Gastroesophageal sphincter (tissue), 4 donors: ENCODE results near the gene CDCA7. TPM values are rescaled to one million over a fixed set of nuclear protein-coding genes. Genes with fewer than 3 reads are reported as not detected.

ENCODE experiments used
- ATAC-seq: fragments of 150-250 bp; one replicate; pipeline ENCODE4 v1.9.1; 2016; ENCODE audit warnings: mild to moderate bottlenecking, moderate library complexity
- H3K27ac ChIP-seq, 4 donors: fragments of 200-600 bp; sonication (generic) in 3 of 4; 1 replicate in 3 of 4; 2 replicates in 1 of 4; pipeline ENCODE4 v1.5.1; 2016 to 2019
- H3K27me3 ChIP-seq: fragments of 200-600 bp; sonication (generic); one replicate; pipeline ENCODE4 v1.5.1; 2019
- H3K36me3 ChIP-seq, 2 donors: fragments of 200-600 bp; sonication (generic); one replicate each; pipeline ENCODE4 v1.5.1; 2019; ENCODE audit warnings: control low read depth in 1 of 2
- H3K4me1 ChIP-seq, 3 donors: fragments of 200-600 bp; sonication (generic); 1 replicate in 2 of 3; 2 replicates in 1 of 3; pipeline ENCODE4 v1.5.1; 2016 to 2019; ENCODE audit warnings: control low read depth in 2 of 3
- H3K4me3 ChIP-seq, 2 donors: fragments of 200-600 bp; sonication (generic); one replicate each; pipeline ENCODE4 v1.5.1; 2019; ENCODE audit warnings: mild to moderate bottlenecking in 1 of 2, moderate library complexity in 1 of 2
- H3K9me3 ChIP-seq, 3 donors: fragments of 200-600 bp; sonication (generic); one replicate each; pipeline ENCODE4 v1.5.1; 2017 to 2019; ENCODE audit warnings: control low read depth in 2 of 3
- CTCF ChIP-seq, 4 experiments: fragments of 200-600 bp in 2 of 4; fragments of 450-650 bp in 2 of 4; sonication (generic) in 1 of 4; IDR thresholded peaks; one replicate each; pipeline ENCODE4 v1.5.1; 2017 to 2019; ENCODE audit warnings: antibody characterized with exemption in 4 of 4, mild to moderate bottlenecking in 2 of 4, moderate library complexity in 2 of 4
- EP300 ChIP-seq: sonication (generic); formaldehyde crosslinking; IDR thresholded peaks from one replicate; pipeline ENCODE4 v1.6.1; 2017; ENCODE audit warnings: antibody characterized with exemption, mild to moderate bottlenecking
- POLR2A ChIP-seq, 2 donors: fragments of 450-650 bp; IDR thresholded peaks; one replicate each; pipeline ENCODE4 v1.6.1; 2017; ENCODE audit warnings: antibody characterized with exemption in 2 of 2, mild to moderate bottlenecking in 2 of 2, moderate library complexity in 1 of 2
- POLR2AphosphoS5 ChIP-seq: sonication (generic); formaldehyde crosslinking; IDR thresholded peaks from one replicate; pipeline ENCODE4 v1.6.1; 2017; ENCODE audit warnings: antibody characterized with exemption
- WGBS, 2 donors: methylation state at CpG; one replicate each; pipeline ENCODE4 v1.1.5; 2018; ENCODE audit warnings: low coverage in 1 of 2; 5-methylcytosine and 5-hydroxymethylcytosine counted together
- total RNA-seq, 4 donors: library from RNA; depleted of rRNA; stranded (reverse); fragments of >200 nt; gene quantifications; one replicate each; pipeline ENCODE4 v1.1.0, GENCODE V29; 2016

Gene CDCA7
- total RNA-seq, 4 donors from 2014 or later: 1.5 to 5.2 (median 4.0) TPM

GRCh38 chr2:173386738-173387065 is 32.0 kb downstream of the CDCA7 start:
- ATAC-seq: no peak
- TF ChIP-seq EP300 (no peak), POLR2A (IDR thresholded peaks at IDR 0.05) (no peak), CTCF (IDR thresholded peaks at IDR 0.05) (no peak), POLR2AphosphoS5 (no peak)
- no peaks in the 10 kb centered on the region for H3K27me3 ChIP-seq
- H3K9me3 ChIP-seq: peaks cover 0 to 5% (median 0%) of the 10 kb centered on the region in 3 donors
- no peaks in the 10 kb centered on the region for H3K36me3 ChIP-seq
- 76 to 100% methylated on average over 2 to 10 of the region's 10 CpGs for WGBS, 2 donors
- H3K27ac ChIP-seq: no peak overlapping the region
- H3K4me1 ChIP-seq: no peaks in the 10 kb centered on the region
- no peak overlapping the region for H3K4me3 ChIP-seq

GRCh38 chr2:173387079-173387478 is 32.4 kb downstream of the CDCA7 start:
- no peaks in the 10 kb centered on the region for H3K27me3 ChIP-seq
- H3K9me3 ChIP-seq: peaks cover 0 to 5% (median 0%) of the 10 kb centered on the region in 3 donors
- H3K27ac ChIP-seq: no peak overlapping the region
- 67 to 74% methylated on average over 3 to 4 of the region's 5 CpGs for WGBS, 2 donors
- ATAC-seq: no peak
- TF ChIP-seq CTCF (IDR thresholded peaks at IDR 0.05) (no peak), POLR2A (IDR thresholded peaks at IDR 0.05) (no peak), POLR2AphosphoS5 (no peak)
- no peaks in the 10 kb centered on the region for H3K36me3 ChIP-seq
- no peak overlapping the region for H3K4me3 ChIP-seq
- no peaks in the 10 kb centered on the region for H3K4me1 ChIP-seq

- Histone ChIP-seq H3K27me3 (no peaks in the 10 kb centered on the region), H3K4me3 (no peak overlapping the region), H3K27ac (no peak overlapping the region), H3K36me3 (no peaks in the 10 kb centered on the region), H3K4me1 (no peaks in the 10 kb centered on the region), H3K9me3 (peaks cover 0 to 5% (median 0%) of the 10 kb centered on the region in 3 donors)
- no peak for ATAC-seq
- TF ChIP-seq POLR2A (IDR thresholded peaks at IDR 0.05): no peak
- no peak for TF ChIP-seq POLR2AphosphoS5
- TF ChIP-seq CTCF (IDR thresholded peaks at IDR 0.05): no peak
- no peak for TF ChIP-seq EP300
- WGBS, 2 donors: 57 to 100% methylated on average over 1 to 2 of the region's 3 CpGs
Observed at GRCh38 chr2:173387660-173388059, 33.0 kb downstream of the CDCA7 start.

GRCh38 chr2:173388795-173389194 is 34.1 kb downstream of the CDCA7 start:
- Histone ChIP-seq H3K9me3 (peaks cover 0 to 5% (median 0%) of the 10 kb centered on the region in 3 donors), H3K27me3 (no peaks in the 10 kb centered on the region), H3K27ac (no peak overlapping the region), H3K4me1 (no peaks in the 10 kb centered on the region), H3K36me3 (no peaks in the 10 kb centered on the region), H3K4me3 (no peak overlapping the region)
- TF ChIP-seq EP300 (no peak), POLR2AphosphoS5 (no peak), CTCF (IDR thresholded peaks at IDR 0.05) (no peak), POLR2A (IDR thresholded peaks at IDR 0.05) (no peak)
- ATAC-seq: no peak
- WGBS, 2 donors: 74 to 100% methylated on average over 1 to 2 of the region's 2 CpGs

- Histone ChIP-seq H3K27ac (no peak overlapping the region), H3K9me3 (no peaks in the 10 kb centered on the region), H3K4me1 (no peaks in the 10 kb centered on the region), H3K4me3 (no peak overlapping the region), H3K36me3 (no peaks in the 10 kb centered on the region), H3K27me3 (peaks cover 6% of the 10 kb centered on the region)
- 83 to 91% methylated on average over 1 to 5 of the region's 5 CpGs for WGBS, 2 donors
- ATAC-seq: no peak
- TF ChIP-seq POLR2AphosphoS5: no peak
- TF ChIP-seq EP300: no peak
- no peak for TF ChIP-seq CTCF (IDR thresholded peaks at IDR 0.05)
- no peak for TF ChIP-seq POLR2A (IDR thresholded peaks at IDR 0.05)
Observed at GRCh38 chr2:173390036-173390435, 35.4 kb downstream of the CDCA7 start.
